Stimulated activated CD4-positive, alpha-beta T cell treated with anti-CD3 and anti-CD28 coated beads, Interleukin-15, amount 100 ng/mL, for 1 hour (primary cell): ENCODE measurements around the gene PAK1IP1.
A peak's percentile ranks its signal among the peaks of the same experiment; 100 is the strongest.
"Not testable (repeated sequence)": the region's sequence is repeated elsewhere in the genome, so short reads cannot be mapped to it uniquely, and the experiment has no call there.

Experiments
- DNase-seq, 2 donors: peaks; one replicate each; pipeline ENCODE4 v3.0.0-alpha.2; 2020; ENCODE audit warnings: low read depth in 1 of 2, low spot score in 1 of 2

Gene PAK1IP1

GRCh38 chr6:10740061-10740460 is 45.3 kb downstream of the PAK1IP1 start:
- no peak for DNase-seq

DNA sequence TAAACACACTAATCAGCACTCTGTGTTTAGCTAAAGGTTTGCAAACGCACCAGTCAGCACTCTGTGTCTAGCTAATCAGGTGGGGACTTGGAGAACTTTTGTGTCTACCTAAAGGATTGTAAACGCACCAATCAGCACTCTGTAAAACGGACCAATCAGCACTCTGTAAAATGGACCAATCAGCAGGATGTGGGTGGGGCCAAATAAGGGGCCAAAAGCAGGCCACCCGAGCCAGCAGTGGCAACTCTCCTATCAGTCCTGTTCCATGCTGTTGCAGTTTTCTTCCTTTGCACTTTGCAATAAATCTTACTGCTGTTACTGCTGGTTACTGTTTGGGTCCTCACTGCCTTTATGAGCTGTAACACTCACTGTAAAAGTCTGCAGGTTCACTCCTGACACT is 46.9 kb downstream of the PAK1IP1 start:
- not testable (repeated sequence) for DNase-seq

DNA sequence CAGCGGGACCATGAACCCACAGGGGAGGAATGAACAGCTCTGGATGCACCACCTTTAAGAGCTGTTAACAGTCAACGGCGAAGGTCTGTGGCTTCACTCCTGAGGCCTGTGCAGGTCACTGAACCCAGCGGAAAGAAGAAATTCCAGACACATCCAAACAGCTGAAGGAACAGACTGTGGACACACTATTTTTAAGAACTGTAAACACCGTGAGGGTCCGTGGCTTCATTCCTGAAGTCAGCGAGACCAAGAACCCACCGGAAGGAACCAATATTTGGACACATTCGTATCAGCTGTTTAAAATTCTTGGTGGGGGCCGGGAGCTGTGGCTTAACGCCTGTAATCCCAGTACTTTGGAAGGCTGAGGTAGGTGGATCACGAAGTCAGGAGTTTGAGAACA is 47.5 kb downstream of the PAK1IP1 start:
- DNase-seq: no peak

GRCh38 chr6:10743515-10743914 is 48.7 kb downstream of the PAK1IP1 start:
- DNase-seq: no peak

DNA sequence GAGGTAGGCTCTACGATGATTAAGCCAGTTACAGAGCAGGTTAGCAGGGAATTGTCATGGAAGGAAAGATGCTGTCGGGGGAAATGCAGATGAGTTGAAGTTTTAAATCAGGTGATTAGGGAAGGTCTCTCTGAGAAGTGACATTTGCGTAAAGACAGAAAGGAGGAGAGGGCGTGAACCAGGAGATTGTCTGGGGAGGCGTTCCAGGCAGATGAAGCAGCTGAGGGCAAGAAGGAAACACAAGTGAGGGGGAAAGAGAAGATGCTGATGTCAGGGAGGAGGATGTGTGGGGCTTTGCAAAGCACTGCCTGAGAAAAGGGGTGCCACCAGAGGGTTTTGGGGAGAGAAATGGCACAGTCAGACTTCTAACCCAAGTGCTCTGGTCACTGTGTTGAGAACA is 50.3 kb downstream of the PAK1IP1 start:
- DNase-seq: no peak

GRCh38 chr6:10746915-10747250 is 52.1 kb downstream of the PAK1IP1 start:
- no peak for DNase-seq

DNA sequence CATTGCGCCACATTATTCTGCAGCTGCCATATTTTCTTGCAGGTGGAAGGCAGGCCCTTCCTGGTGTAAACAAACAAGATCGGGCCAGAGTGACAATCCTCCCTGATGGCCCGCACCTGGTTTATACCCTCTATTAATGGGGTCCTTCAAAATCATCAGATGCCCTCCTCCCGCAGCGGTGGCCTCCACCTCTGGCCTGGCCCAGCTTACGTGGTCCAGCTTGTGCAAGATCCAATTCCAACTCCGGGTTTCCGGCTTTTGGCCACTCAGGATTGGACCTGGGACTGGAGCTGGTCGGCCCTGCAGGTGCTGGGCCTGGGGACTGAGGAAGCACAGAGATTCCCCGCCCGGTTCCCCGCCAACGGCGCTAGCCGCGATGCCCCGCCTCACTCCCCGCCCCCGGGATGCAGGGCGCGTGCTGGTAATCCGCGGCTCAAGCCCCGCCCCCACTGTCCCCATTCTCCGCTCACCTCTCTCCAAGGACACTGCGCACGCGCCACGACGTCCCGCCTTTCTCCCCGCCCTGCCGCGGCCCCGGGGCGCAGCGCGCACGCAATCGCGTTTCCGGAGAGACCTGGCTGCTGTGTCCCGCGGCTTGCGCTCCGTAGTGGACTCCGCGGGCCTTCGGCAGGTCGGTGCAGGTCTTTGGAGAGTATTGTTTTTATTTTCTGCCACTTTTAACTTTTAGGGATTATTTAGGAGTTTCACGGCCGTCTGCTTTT is 52.6 kb downstream of the PAK1IP1 start, which contains the start of gene TMEM14B:
Gene TMEM14B (plus strand): TSS at position 555 of the 722 bp plus-strand sequence. CDS start 1,441 bp downstream, outside the sequence.
- DNase-seq: peak; percentile 98 to 100

GRCh38 chr6:10749734-10750133 is 55.0 kb downstream of the PAK1IP1 start:
- DNase-seq: no peak

DNA sequence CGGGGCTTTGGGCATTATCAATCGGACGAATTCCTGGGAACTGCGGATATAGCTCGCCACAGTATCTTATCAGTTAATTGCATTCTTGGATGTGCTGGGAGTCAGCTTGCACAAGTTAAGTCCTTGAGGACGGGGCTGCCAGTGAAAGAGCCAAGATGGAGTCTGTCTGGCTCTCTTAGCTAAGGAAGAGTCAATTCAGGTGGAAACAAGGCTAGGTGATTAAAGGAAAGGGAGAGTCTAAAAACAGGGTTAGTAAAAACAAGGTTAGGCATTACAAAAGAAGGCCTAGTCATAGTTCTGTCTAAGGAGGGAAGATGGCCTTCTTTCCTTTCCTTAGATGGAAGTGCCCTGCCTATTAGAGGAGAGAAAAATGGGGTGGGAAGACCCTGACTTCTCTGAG is 55.8 kb downstream of the PAK1IP1 start:
- not testable (repeated sequence) for DNase-seq

- not testable (repeated sequence) for DNase-seq
Measured at GRCh38 chr6:10751757-10752156, 57.0 kb downstream of the PAK1IP1 start.

DNA sequence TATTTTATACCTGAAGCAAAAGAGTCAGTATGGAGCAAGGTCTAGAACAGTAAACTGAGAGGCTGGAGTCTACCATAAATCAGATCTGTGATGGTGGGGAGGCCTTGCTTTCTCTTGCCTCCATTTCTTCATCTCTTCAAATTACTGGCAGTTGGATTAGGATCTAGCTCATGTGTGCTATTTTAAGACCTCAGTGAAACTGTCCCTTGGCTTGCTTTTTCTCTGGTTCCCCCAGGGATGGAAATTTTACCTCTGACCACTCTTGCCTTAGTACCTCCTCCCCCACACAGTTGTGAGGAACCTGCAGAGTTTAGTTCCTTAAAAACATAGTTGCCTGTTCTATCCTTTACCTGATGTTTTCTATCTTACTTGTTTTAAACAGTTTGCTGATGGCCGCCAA is 61.3 kb downstream of the PAK1IP1 start:
- no peak for DNase-seq
